H9 (cell line): ENCODE results near the gene MAP1S. TPM values are rescaled to one million over a fixed set of nuclear protein-coding genes. Genes with fewer than 3 reads are reported as not detected.

ENCODE experiments used
- DNase-seq: peaks from one replicate; pipeline ENCODE4 v3.0.0-alpha.2; 2017
- H2AFZ ChIP-seq: one replicate; pipeline ENCODE4 v1.6.1; 2013; ENCODE audit warnings: mild to moderate bottlenecking, low read length, control low read depth, moderate library complexity
- H2AK5ac ChIP-seq: 2 replicates; pipeline ENCODE4 v1.6.1; 2013; ENCODE audit warnings: low read length, control low read depth, mixed read lengths; ENCODE audit not compliant: insufficient read length
- H2BK120ac ChIP-seq: one replicate; pipeline ENCODE4 v1.6.1; 2013; ENCODE audit warnings: low read depth, mild to moderate bottlenecking, low read length, control low read depth, inconsistent platforms; ENCODE audit not compliant: poor library complexity, severe bottlenecking
- H2BK12ac ChIP-seq: 2 replicates; pipeline ENCODE4 v1.6.1; 2013; ENCODE audit warnings: low read length, control low read depth, mixed read lengths, low read depth; ENCODE audit not compliant: insufficient read length
- H2BK15ac ChIP-seq: 2 replicates; pipeline ENCODE4 v1.6.1; 2013; ENCODE audit warnings: low read depth, low read length, control low read depth
- H2BK20ac ChIP-seq: one replicate; pipeline ENCODE4 v1.6.1; 2013; ENCODE audit warnings: low read depth, mild to moderate bottlenecking, low read length, control low read depth, inconsistent platforms; ENCODE audit not compliant: poor library complexity, severe bottlenecking
- H2BK5ac ChIP-seq: 2 replicates; pipeline ENCODE4 v1.6.1; 2013; ENCODE audit warnings: low read length, control low read depth, mixed read lengths; ENCODE audit not compliant: insufficient read length
- H3K14ac ChIP-seq: 2 replicates; pipeline ENCODE4 v1.6.1; 2013; ENCODE audit warnings: low read length, control low read depth; ENCODE audit not compliant: insufficient read depth
- H3K18ac ChIP-seq: 2 replicates; pipeline ENCODE4 v1.6.1; 2013; ENCODE audit warnings: low read depth, mild to moderate bottlenecking, mixed read lengths, low read length, control low read depth; ENCODE audit not compliant: insufficient read length
- H3K23ac ChIP-seq: 2 replicates; pipeline ENCODE4 v1.6.1; 2013; ENCODE audit warnings: low read length, control low read depth, mixed read lengths, low read depth; ENCODE audit not compliant: insufficient read length
- H3K23me2 ChIP-seq: 2 replicates; pipeline ENCODE4 v1.6.1; 2013; ENCODE audit warnings: low read depth, mild to moderate bottlenecking, mixed read lengths, low read length, control low read depth; ENCODE audit not compliant: insufficient read length, poor library complexity, severe bottlenecking
- H3K27ac ChIP-seq: 2 replicates; pipeline ENCODE4 v1.5.1; 2013; ENCODE audit warnings: low read length, control low read depth, mixed read lengths, low read depth; ENCODE audit not compliant: insufficient read length
- H3K27me3 ChIP-seq: 2 replicates; pipeline ENCODE4 v1.6.1; 2013; ENCODE audit warnings: low read length, control low read depth, inconsistent platforms; ENCODE audit not compliant: insufficient read depth
- H3K4ac ChIP-seq: 2 replicates; pipeline ENCODE4 v1.6.1; 2013; ENCODE audit warnings: low read depth, mild to moderate bottlenecking, control low read depth, inconsistent platforms, low read length, moderate library complexity
- H3K4me1 ChIP-seq: 2 replicates; pipeline ENCODE4 v1.6.1; 2013; ENCODE audit warnings: low read length, control low read depth, inconsistent platforms; ENCODE audit not compliant: insufficient read depth
- H3K4me2 ChIP-seq: 2 replicates; pipeline ENCODE4 v1.6.1; 2013; ENCODE audit warnings: low read length, control low read depth, mixed read lengths; ENCODE audit not compliant: insufficient read length, insufficient read depth
- H3K56ac ChIP-seq: 2 replicates; pipeline ENCODE4 v1.6.1; 2013; ENCODE audit warnings: low read depth, mild to moderate bottlenecking, mixed read lengths, low read length, control low read depth; ENCODE audit not compliant: insufficient read length
- H3K79me1 ChIP-seq: 2 replicates; pipeline ENCODE4 v1.6.1; 2013; ENCODE audit warnings: low read depth, mild to moderate bottlenecking, moderate library complexity, low read length, control low read depth, inconsistent platforms; ENCODE audit not compliant: insufficient read depth, poor library complexity, severe bottlenecking
- H3K79me2 ChIP-seq: 2 replicates; pipeline ENCODE4 v1.6.1; 2013; ENCODE audit warnings: low read length, control low read depth, inconsistent platforms; ENCODE audit not compliant: insufficient read depth
- H3K9ac ChIP-seq: 2 replicates; pipeline ENCODE4 v1.6.1; 2013; ENCODE audit warnings: low read length, control low read depth, mixed read lengths; ENCODE audit not compliant: insufficient read length; ENCODE audit errors: extremely low read depth
- H3K9me3 ChIP-seq: one replicate; pipeline ENCODE4 v1.6.1; 2013; ENCODE audit warnings: low read depth, low read length, inconsistent platforms; ENCODE audit not compliant: control insufficient read depth
- H3T11ph ChIP-seq: one replicate; pipeline ENCODE4 v1.6.1; 2013; ENCODE audit warnings: mild to moderate bottlenecking, low read length, control low read depth, inconsistent platforms
- H4K20me1 ChIP-seq: one replicate; pipeline ENCODE4 v1.6.1; 2013; ENCODE audit not compliant: control insufficient read depth, insufficient read length, insufficient read depth
- H4K5ac ChIP-seq: 2 replicates; pipeline ENCODE4 v1.6.1; 2013; ENCODE audit warnings: low read depth, mild to moderate bottlenecking, mixed read lengths, low read length, control low read depth; ENCODE audit not compliant: insufficient read length
- H4K8ac ChIP-seq: replicated peaks from 2 replicates; pipeline ENCODE4 v1.6.1; 2013; ENCODE audit warnings: low read length, control low read depth, mixed read lengths, low read depth; ENCODE audit not compliant: insufficient read length
- H4K91ac ChIP-seq: 2 replicates; pipeline ENCODE4 v1.6.1; 2013; ENCODE audit warnings: low read depth, mild to moderate bottlenecking, moderate library complexity, mixed read lengths, low read length, control low read depth; ENCODE audit not compliant: insufficient read length
- H3K27ac Mint-ChIP-seq, 3 experiments: 2 replicates in 2 of 3; 3 replicates in 1 of 3; pipeline ENCODE4 v1.8.0; 2020 to 2021; ENCODE audit warnings: mixed read lengths in 3 of 3, mild to moderate bottlenecking in 1 of 3, moderate library complexity in 1 of 3
- H3K27me3 Mint-ChIP-seq: 2 replicates; pipeline ENCODE4 v1.8.0; 2021; ENCODE audit warnings: low read depth, mild to moderate bottlenecking, moderate library complexity, mixed read lengths
- H3K36me3 Mint-ChIP-seq, 3 experiments: 2 replicates in 2 of 3; 3 replicates in 1 of 3; pipeline ENCODE4 v1.8.0; 2020 to 2021; ENCODE audit warnings: low read depth in 3 of 3, mixed read lengths in 3 of 3; ENCODE audit not compliant: insufficient read depth in 1 of 3
- H3K4me1 Mint-ChIP-seq, 2 experiments: 2 replicates each; pipeline ENCODE4 v1.8.0; 2020; ENCODE audit warnings: mixed read lengths in 2 of 2
- H3K4me3 Mint-ChIP-seq, 2 experiments: 2 replicates in 1 of 2; 3 replicates in 1 of 2; pipeline ENCODE4 v1.8.0; 2020 to 2021; ENCODE audit warnings: mild to moderate bottlenecking in 2 of 2, mixed read lengths in 2 of 2, moderate library complexity in 1 of 2
- H3K9me3 Mint-ChIP-seq, 2 experiments: 2 replicates in 1 of 2; 3 replicates in 1 of 2; pipeline ENCODE4 v1.8.0; 2020; ENCODE audit warnings: mild to moderate bottlenecking in 2 of 2, mixed read lengths in 2 of 2, moderate library complexity in 1 of 2
- WGBS: extraction: QIAGEN DNeasy Blood & Tissue Kit; methylation state at CpG from one replicate; pipeline ENCODE4 v1.1.7; 2013; ENCODE audit warnings: missing lambda C conversion rate, low lambda C conversion rate, mixed read lengths; ENCODE audit not compliant: insufficient read length; ENCODE audit errors: extremely low coverage; 5-methylcytosine and 5-hydroxymethylcytosine counted together
- total RNA-seq: library from RNA; stranded (reverse); gene quantifications from 2 replicates; pipeline ENCODE4 v1.2.1, GENCODE V29; 2021
- TF ChIP-seq, protein P1 (sequence below): fragments of 200-600 bp; sonication (generic); conservative IDR thresholded peaks from 3 replicates; pipeline ENCODE4 v1.8.0; 2021; ENCODE audit warnings: antibody characterized with exemption, mild to moderate bottlenecking

The MAP1S gene
- total RNA-seq, 1 experiment from 2014 or later, result 160 TPM

DNA sequence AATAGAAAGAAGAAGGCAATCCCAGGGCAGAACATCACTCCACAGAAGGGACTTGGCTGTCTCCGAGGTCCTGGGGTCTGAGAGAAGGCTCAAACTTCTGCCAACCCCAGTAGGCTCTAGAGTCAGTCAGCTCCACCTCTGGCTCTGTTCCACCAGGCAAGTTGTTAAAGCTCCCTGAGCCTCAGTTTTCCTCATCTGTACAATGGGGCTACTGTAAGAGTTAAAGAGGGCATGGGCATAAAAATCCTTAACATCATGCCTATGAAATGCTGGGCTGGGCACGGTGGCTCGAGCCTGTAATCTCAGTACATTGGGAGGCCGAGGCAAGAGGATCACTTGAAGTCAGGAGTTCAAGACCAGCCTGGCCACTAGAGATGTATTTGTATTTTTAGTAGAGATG, 36.2 kb upstream of the MAP1S start:
- no CpG with 5 or more reads among the region's 4 CpGs for whole genome bisulfite sequencing

More for the DNA sequence above, 36.2 kb upstream of the MAP1S start:
- H3K18ac ChIP-seq, result no peak overlapping the region
- H3K27me3 ChIP-seq, result no peaks in the 10 kb centered on the region
- H3K9me3 Mint-ChIP-seq, result no peaks in the 10 kb centered on the region; a peak in 1 of 5 replicates
- no peak overlapping the region for H2BK20ac ChIP-seq
- no peak overlapping the region for H3K27ac Mint-ChIP-seq
- no peak overlapping the region for H2BK12ac ChIP-seq
- no peak overlapping the region for H2BK15ac ChIP-seq
- H3K4me2 ChIP-seq, result no peak overlapping the region
- H3K27me3 Mint-ChIP-seq, result peaks cover 3% of the 10 kb centered on the region
- H4K20me1 ChIP-seq, result no peaks in the 10 kb centered on the region
- peaks cover 0 to 5% (median 2%) of the 10 kb centered on the region in 3 experiments; a peak in 3 of 7 replicates for H3K36me3 Mint-ChIP-seq
- H3K9me3 ChIP-seq, result no peaks in the 10 kb centered on the region
- H3K4ac ChIP-seq, result no peak overlapping the region
- no peak overlapping the region for H3K27ac ChIP-seq
- no peak overlapping the region for H2BK120ac ChIP-seq
- no peak overlapping the region for H3K9ac ChIP-seq
- H3K56ac ChIP-seq, result no peak overlapping the region
- H2AK5ac ChIP-seq, result no peak overlapping the region
- H3K23me2 ChIP-seq, result peaks cover 25% of the 10 kb centered on the region
- no peak overlapping the region for H3T11ph ChIP-seq
- H3K79me2 ChIP-seq, result peaks cover 12% of the 10 kb centered on the region
- peaks cover 31 to 42% of the 10 kb centered on the region in 2 experiments for H3K4me1 Mint-ChIP-seq
- no peak overlapping the region for H3K4me3 Mint-ChIP-seq
- TF ChIP-seq, protein P1, sequence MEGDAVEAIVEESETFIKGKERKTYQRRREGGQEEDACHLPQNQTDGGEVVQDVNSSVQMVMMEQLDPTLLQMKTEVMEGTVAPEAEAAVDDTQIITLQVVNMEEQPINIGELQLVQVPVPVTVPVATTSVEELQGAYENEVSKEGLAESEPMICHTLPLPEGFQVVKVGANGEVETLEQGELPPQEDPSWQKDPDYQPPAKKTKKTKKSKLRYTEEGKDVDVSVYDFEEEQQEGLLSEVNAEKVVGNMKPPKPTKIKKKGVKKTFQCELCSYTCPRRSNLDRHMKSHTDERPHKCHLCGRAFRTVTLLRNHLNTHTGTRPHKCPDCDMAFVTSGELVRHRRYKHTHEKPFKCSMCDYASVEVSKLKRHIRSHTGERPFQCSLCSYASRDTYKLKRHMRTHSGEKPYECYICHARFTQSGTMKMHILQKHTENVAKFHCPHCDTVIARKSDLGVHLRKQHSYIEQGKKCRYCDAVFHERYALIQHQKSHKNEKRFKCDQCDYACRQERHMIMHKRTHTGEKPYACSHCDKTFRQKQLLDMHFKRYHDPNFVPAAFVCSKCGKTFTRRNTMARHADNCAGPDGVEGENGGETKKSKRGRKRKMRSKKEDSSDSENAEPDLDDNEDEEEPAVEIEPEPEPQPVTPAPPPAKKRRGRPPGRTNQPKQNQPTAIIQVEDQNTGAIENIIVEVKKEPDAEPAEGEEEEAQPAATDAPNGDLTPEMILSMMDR, result no peak
- no peak overlapping the region for H2AFZ ChIP-seq
- no peak overlapping the region for H3K14ac ChIP-seq
- H3K4me1 ChIP-seq, result peaks cover 6% of the 10 kb centered on the region; the same call in 1 of the 2 replicates
- no peak for DNase-seq
- H4K91ac ChIP-seq, result no peak overlapping the region
- H2BK5ac ChIP-seq, result no peak overlapping the region
- H3K23ac ChIP-seq, result no peak overlapping the region
- H4K8ac ChIP-seq, result no peak overlapping the region
- H3K79me1 ChIP-seq, result peaks cover 4% of the 10 kb centered on the region
- H4K5ac ChIP-seq, result no peak overlapping the region
